ENCODE data around the gene RPL36AL. TPM values are rescaled to one million over a fixed set of nuclear protein-coding genes. Genes with fewer than 3 reads are reported as not detected.

The RPL36AL gene
- total RNA-seq, 1 donor from 2014 or later: 170 TPM

GRCh38 chr14:49640540-49641417 is 20.4 kb upstream of the RPL36AL start:
- no peaks in the 10 kb centered on the region for H3K9me3 Mint-ChIP-seq
- Histone ChIP-seq H3K4me3 (no peak overlapping the region), H3K36me3 (no peaks in the 10 kb centered on the region), H3K4me1 (no peaks in the 10 kb centered on the region), H3F3A (ENCODE audit: low read depth) (peaks cover 15% of the 10 kb centered on the region), H4K20me1 (ENCODE audit: low read depth) (peaks cover 22% of the 10 kb centered on the region), H3K27me3 (no peaks in the 10 kb centered on the region), H3K4me2 (no peak overlapping the region), H3K27ac (peak overlapping the region; percentile 56), H3K79me2 (ENCODE audit: low read depth) (peaks cover 55% of the 10 kb centered on the region), H3K9me3 (ENCODE audit: low read depth) (no peaks in the 10 kb centered on the region), H3K9ac (no peak overlapping the region), H2AFZ (replicated peaks) (no peak overlapping the region)
- no peak for TF ChIP-seq EZH2phosphoT487 (IDR thresholded peaks at IDR 0.05)
- TF ChIP-seq CTCF (IDR thresholded peaks at IDR 0.05): no peak
- no peak for TF ChIP-seq EZH2 (IDR thresholded peaks at IDR 0.05)
- peaks cover 2% of the 10 kb centered on the region for H3K27me3 Mint-ChIP-seq (ENCODE audit: insufficient read depth, low read depth)
- no peak for DNase-seq (ENCODE audit: low spot score)
- H3K36me3 Mint-ChIP-seq: peaks cover 27% of the 10 kb centered on the region
- no peak overlapping the region for H3K27ac Mint-ChIP-seq
- no peak overlapping the region for H3K4me3 Mint-ChIP-seq
- H3K4me1 Mint-ChIP-seq: peaks cover 10% of the 10 kb centered on the region

GRCh38 chr14:49637534-49638078 is 17.2 kb upstream of the RPL36AL start:
- Histone ChIP-seq H3K36me3 (no peaks in the 10 kb centered on the region), H3K4me1 (no peaks in the 10 kb centered on the region), H3K79me2 (ENCODE audit: low read depth) (peaks cover 69% of the 10 kb centered on the region), H3K9me3 (ENCODE audit: low read depth) (no peaks in the 10 kb centered on the region), H2AFZ (replicated peaks) (no peak overlapping the region), H3K9ac (no peak overlapping the region), H3K27ac (no peak overlapping the region), H3K27me3 (no peaks in the 10 kb centered on the region), H3K4me2 (no peak overlapping the region), H3K4me3 (no peak overlapping the region), H3F3A (ENCODE audit: low read depth) (peaks cover 42% of the 10 kb centered on the region), H4K20me1 (ENCODE audit: low read depth) (peaks cover 29% of the 10 kb centered on the region)
- peaks cover 17% of the 10 kb centered on the region for H3K4me1 Mint-ChIP-seq
- TF ChIP-seq EZH2phosphoT487 (IDR thresholded peaks at IDR 0.05) (no peak), EZH2 (IDR thresholded peaks at IDR 0.05) (no peak), CTCF (IDR thresholded peaks at IDR 0.05) (no peak)
- H3K27me3 Mint-ChIP-seq (ENCODE audit: insufficient read depth, low read depth): peaks cover 8% of the 10 kb centered on the region
- peaks cover 23% of the 10 kb centered on the region for H3K36me3 Mint-ChIP-seq
- no peak overlapping the region for H3K4me3 Mint-ChIP-seq
- no peak overlapping the region for H3K27ac Mint-ChIP-seq
- DNase-seq (ENCODE audit: low spot score): no peak
- no peaks in the 10 kb centered on the region for H3K9me3 Mint-ChIP-seq

- no peaks in the 10 kb centered on the region for H3K36me3 ChIP-seq
- H3K79me2 ChIP-seq (ENCODE audit: low read depth): peaks cover 77% of the 10 kb centered on the region
- H3K27ac ChIP-seq: no peak overlapping the region
- TF ChIP-seq CTCF (IDR thresholded peaks at IDR 0.05): no peak
- TF ChIP-seq EZH2 (IDR thresholded peaks at IDR 0.05): no peak
- TF ChIP-seq EZH2phosphoT487 (IDR thresholded peaks at IDR 0.05): no peak
- no peak overlapping the region for H3K4me2 ChIP-seq
- no peak overlapping the region for H3K27ac Mint-ChIP-seq
- peaks cover 33% of the 10 kb centered on the region for H4K20me1 ChIP-seq (ENCODE audit: low read depth)
- H3K9ac ChIP-seq: no peak overlapping the region
- peaks cover 23% of the 10 kb centered on the region for H3K36me3 Mint-ChIP-seq
- no peaks in the 10 kb centered on the region for H3K9me3 ChIP-seq (ENCODE audit: low read depth)
- DNase-seq (ENCODE audit: low spot score): no peak
- peak overlapping the region; percentile 25 for H3K4me3 Mint-ChIP-seq
- H3K9me3 Mint-ChIP-seq: no peaks in the 10 kb centered on the region
- peaks cover 2% of the 10 kb centered on the region for H3K4me1 ChIP-seq
- peaks cover 8% of the 10 kb centered on the region for H3K27me3 Mint-ChIP-seq (ENCODE audit: insufficient read depth, low read depth)
- no peak overlapping the region for H3K4me3 ChIP-seq
- peaks cover 20% of the 10 kb centered on the region for H3K4me1 Mint-ChIP-seq
- peaks cover 36% of the 10 kb centered on the region for H3F3A ChIP-seq (ENCODE audit: low read depth)
- no peaks in the 10 kb centered on the region for H3K27me3 ChIP-seq
- no peak overlapping the region for H2AFZ ChIP-seq (replicated peaks)
These were observed 16.4 kb upstream of the RPL36AL start for GRCh38 chr14:49636866-49637265.
